Adrenal gland (tissue), 5 donors: Measurements from ENCODE around the gene RHOH.

Experiments
- POLR2A ChIP-seq, 2 donors: fragments of 450-650 bp; IDR thresholded peaks; one replicate each; pipeline ENCODE4 v1.6.1; 2017; ENCODE audit warnings: antibody characterized with exemption in 2 of 2, mild to moderate bottlenecking in 2 of 2, moderate library complexity in 1 of 2
- TF ChIP-seq, protein P1 (sequence below), 6 experiments: fragments of 450-650 bp in 4 of 6; fragments of 200-600 bp in 2 of 6; sonication (generic) in 1 of 6; IDR thresholded peaks; 1 replicate in 5 of 6; 2 replicates in 1 of 6; pipeline versions ENCODE4 v1.5.1 to v1.8.0; 2016 to 2021; ENCODE audit warnings: antibody characterized with exemption in 6 of 6, mild to moderate bottlenecking in 2 of 6, moderate library complexity in 1 of 6
- donor health status: DM: no; HTN: no; CAD: no.

DNA sequence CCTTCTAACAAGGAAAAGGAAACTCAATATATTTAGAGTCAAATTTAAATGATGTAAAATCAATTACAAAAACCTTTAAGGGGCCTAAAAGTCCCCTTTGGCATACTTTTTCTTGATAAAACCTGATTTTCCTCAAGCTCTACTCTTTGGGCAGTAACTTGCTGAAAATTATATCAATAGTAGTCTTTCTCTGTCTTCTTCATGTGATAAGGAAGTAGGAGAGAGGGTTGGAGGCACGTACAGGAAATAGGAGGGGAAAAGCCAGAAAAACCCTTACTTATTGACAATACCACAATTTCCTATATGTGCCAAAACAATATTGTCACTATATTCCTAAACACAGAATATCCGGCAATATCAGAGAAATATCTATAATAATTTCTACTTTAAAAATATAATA lies 9.6 kb downstream of the RHOH start:
- TF ChIP-seq, protein P1, sequence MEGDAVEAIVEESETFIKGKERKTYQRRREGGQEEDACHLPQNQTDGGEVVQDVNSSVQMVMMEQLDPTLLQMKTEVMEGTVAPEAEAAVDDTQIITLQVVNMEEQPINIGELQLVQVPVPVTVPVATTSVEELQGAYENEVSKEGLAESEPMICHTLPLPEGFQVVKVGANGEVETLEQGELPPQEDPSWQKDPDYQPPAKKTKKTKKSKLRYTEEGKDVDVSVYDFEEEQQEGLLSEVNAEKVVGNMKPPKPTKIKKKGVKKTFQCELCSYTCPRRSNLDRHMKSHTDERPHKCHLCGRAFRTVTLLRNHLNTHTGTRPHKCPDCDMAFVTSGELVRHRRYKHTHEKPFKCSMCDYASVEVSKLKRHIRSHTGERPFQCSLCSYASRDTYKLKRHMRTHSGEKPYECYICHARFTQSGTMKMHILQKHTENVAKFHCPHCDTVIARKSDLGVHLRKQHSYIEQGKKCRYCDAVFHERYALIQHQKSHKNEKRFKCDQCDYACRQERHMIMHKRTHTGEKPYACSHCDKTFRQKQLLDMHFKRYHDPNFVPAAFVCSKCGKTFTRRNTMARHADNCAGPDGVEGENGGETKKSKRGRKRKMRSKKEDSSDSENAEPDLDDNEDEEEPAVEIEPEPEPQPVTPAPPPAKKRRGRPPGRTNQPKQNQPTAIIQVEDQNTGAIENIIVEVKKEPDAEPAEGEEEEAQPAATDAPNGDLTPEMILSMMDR (IDR thresholded peaks at IDR 0.05): no peak
- no peak for TF ChIP-seq POLR2A (IDR thresholded peaks at IDR 0.05)
